HEK293 (cell line): Measurements from ENCODE around the gene SLC6A9.

ENCODE experiments used
- CTCF ChIA-PET: fragments of 350-600 bp; formaldehyde crosslinking; extraction: SDS; loops from one replicate; lab custom pipeline; 2021; ENCODE audit warnings: antibody characterized with exemption; lab: Yijun Ruan, JAX
- POLR2A ChIA-PET: fragments of 300-600 bp; formaldehyde crosslinking; extraction: SDS; loops from one replicate; lab custom pipeline; 2020; ENCODE audit warnings: antibody characterized with exemption, inconsistent platforms; lab: Yijun Ruan, JAX
- H3K27ac ChIP-seq: fragments of 200-500 bp; sonication (Bioruptor generic); 2 replicates; pipeline ENCODE4 v1.5.1; 2014; ENCODE audit warnings: low read depth, low read length, control low read depth, inconsistent platforms; ENCODE audit errors: extremely low read depth
- H3K36me3 ChIP-seq, 2 experiments: fragments of 200-500 bp in 1 of 2; sonication (Bioruptor generic) in 1 of 2; 1 replicate in 1 of 2; 2 replicates in 1 of 2; pipeline ENCODE4 v1.5.1; 2014 to 2017; ENCODE audit warnings: inconsistent platforms in 2 of 2, low read length in 2 of 2; ENCODE audit not compliant: control insufficient read depth in 2 of 2, insufficient read depth in 1 of 2
- H3K4me1 ChIP-seq: fragments of 200-500 bp; sonication (Bioruptor generic); 2 replicates; pipeline ENCODE4 v1.5.1; 2014; ENCODE audit warnings: mild to moderate bottlenecking, low read length, inconsistent platforms; ENCODE audit not compliant: control insufficient read depth, insufficient read depth
- H3K4me3 ChIP-seq: 2 replicates; pipeline ENCODE4 v1.5.1; 2011; ENCODE audit warnings: low read depth, mild to moderate bottlenecking, control low read depth, low read length, moderate library complexity
- H3K9me3 ChIP-seq: fragments of 200-500 bp; sonication (Bioruptor generic); 2 replicates; pipeline ENCODE4 v1.5.1; 2014; ENCODE audit warnings: low read depth, low read length, inconsistent platforms; ENCODE audit not compliant: control insufficient read depth, insufficient read depth
- KLF1 ChIP-seq: fragments of 450-650 bp; formaldehyde crosslinking; IDR thresholded peaks from 2 replicates; pipeline ENCODE4 v1.5.1; 2016; ENCODE audit warnings: missing biosample characterization, missing genetic modification characterization
- KLF17 ChIP-seq: fragments of 450-650 bp; formaldehyde crosslinking; IDR thresholded peaks from 2 replicates; pipeline ENCODE4 v1.5.1; 2016; ENCODE audit warnings: missing biosample characterization, missing genetic modification characterization
- PRDM10 ChIP-seq: fragments of 450-650 bp; formaldehyde crosslinking; IDR thresholded peaks from 2 replicates; pipeline ENCODE4 v1.5.1; 2016; ENCODE audit warnings: missing biosample characterization, missing genetic modification characterization
- PRDM4 ChIP-seq: fragments of 450-650 bp; formaldehyde crosslinking; IDR thresholded peaks from 2 replicates; pipeline ENCODE4 v1.5.1; 2017; ENCODE audit warnings: missing biosample characterization, missing genetic modification characterization
- SCRT2 ChIP-seq: fragments of 450-650 bp; formaldehyde crosslinking; IDR thresholded peaks from 2 replicates; pipeline ENCODE4 v1.5.1; 2016; ENCODE audit warnings: missing biosample characterization, missing genetic modification characterization
- ZBTB6 ChIP-seq: fragments of 450-650 bp; formaldehyde crosslinking; IDR thresholded peaks from 2 replicates; pipeline ENCODE4 v1.5.1; 2017; ENCODE audit warnings: missing biosample characterization, missing genetic modification characterization
- ZIC2 ChIP-seq: fragments of 450-650 bp; formaldehyde crosslinking; IDR thresholded peaks from 2 replicates; pipeline ENCODE4 v1.5.1; 2016; ENCODE audit warnings: missing biosample characterization, missing genetic modification characterization
- ZNF121 ChIP-seq: fragments of 450-650 bp; formaldehyde crosslinking; IDR thresholded peaks from 2 replicates; pipeline ENCODE4 v1.5.1; 2016; ENCODE audit warnings: missing biosample characterization, missing genetic modification characterization
- ZNF133 ChIP-seq: fragments of 450-650 bp; formaldehyde crosslinking; IDR thresholded peaks from 2 replicates; pipeline ENCODE4 v1.5.1; 2016; ENCODE audit warnings: missing biosample characterization, missing genetic modification characterization
- ZNF155 ChIP-seq: fragments of 450-650 bp; formaldehyde crosslinking; IDR thresholded peaks from 2 replicates; pipeline ENCODE4 v1.5.1; 2016; ENCODE audit warnings: missing biosample characterization, missing genetic modification characterization
- ZNF169 ChIP-seq: fragments of 450-650 bp; formaldehyde crosslinking; IDR thresholded peaks from 2 replicates; pipeline ENCODE4 v1.5.1; 2016; ENCODE audit warnings: missing biosample characterization, missing genetic modification characterization
- ZNF362 ChIP-seq: fragments of 450-650 bp; formaldehyde crosslinking; IDR thresholded peaks from 2 replicates; pipeline ENCODE4 v1.5.1; 2016; ENCODE audit warnings: missing biosample characterization, missing genetic modification characterization
- ZNF473 ChIP-seq: fragments of 450-650 bp; formaldehyde crosslinking; IDR thresholded peaks from 2 replicates; pipeline ENCODE4 v1.5.1; 2017; ENCODE audit warnings: missing biosample characterization, missing genetic modification characterization
- ZNF548 ChIP-seq: fragments of 450-650 bp; formaldehyde crosslinking; IDR thresholded peaks from 2 replicates; pipeline ENCODE4 v1.5.1; 2016; ENCODE audit warnings: missing biosample characterization, missing genetic modification characterization
- ZNF549 ChIP-seq: fragments of 450-650 bp; IDR thresholded peaks from 2 replicates; pipeline ENCODE4 v1.5.1; 2018; ENCODE audit warnings: missing biosample characterization, missing genetic modification characterization, mild to moderate bottlenecking, inconsistent platforms, moderate library complexity
- ZNF558 ChIP-seq: fragments of 450-650 bp; formaldehyde crosslinking; IDR thresholded peaks from 2 replicates; pipeline ENCODE4 v1.5.1; 2016; ENCODE audit warnings: missing biosample characterization, missing genetic modification characterization
- ZNF645 ChIP-seq: fragments of 450-650 bp; formaldehyde crosslinking; IDR thresholded peaks from 2 replicates; pipeline ENCODE4; 2016; ENCODE audit warnings: missing biosample characterization, missing genetic modification characterization
- ZNF747 ChIP-seq: fragments of 450-650 bp; formaldehyde crosslinking; IDR thresholded peaks from 2 replicates; pipeline ENCODE4 v1.5.1; 2016; ENCODE audit warnings: missing biosample characterization, missing genetic modification characterization
- ZNF791 ChIP-seq: fragments of 450-650 bp; formaldehyde crosslinking; IDR thresholded peaks from 2 replicates; pipeline ENCODE4 v1.5.1; 2016; ENCODE audit warnings: missing biosample characterization, missing genetic modification characterization
- ZSCAN30 ChIP-seq: fragments of 450-650 bp; IDR thresholded peaks from 2 replicates; pipeline ENCODE4 v1.5.1; 2018; ENCODE audit warnings: missing biosample characterization, mild to moderate bottlenecking, missing genetic modification characterization, moderate library complexity

The SLC6A9 gene

GRCh38 chr1:44014365-44015104 is 16.7 kb downstream of the SLC6A9 start:
- Histone ChIP-seq H3K27ac (no peak overlapping the region), H3K4me3 (no peak overlapping the region), H3K36me3 (no peaks in the 10 kb centered on the region), H3K4me1 (no peaks in the 10 kb centered on the region), H3K9me3 (no peaks in the 10 kb centered on the region)
- ChIA-PET CTCF (interaction anchor here (0.7 to 3.4 kb wide), 7 partner anchors 8 to 485 kb away, joined by 3 to 20 read pairs (median 6); no protein-coding TSS in a partner anchor), POLR2A (interaction anchor here (1.6 kb wide), 1 partner anchor 22 kb away, joined by 4 read pairs; no protein-coding TSS in a partner anchor)
- TF ChIP-seq ZSCAN30 (no peak), PRDM4 (tag by site-specific recombination) (no peak), ZNF362 (tag by site-specific recombination) (no peak), ZNF133 (tag by site-specific recombination) (no peak), KLF1 (tag by site-specific recombination) (peak; percentile 65; the same call in 1 of the 2 replicates), ZNF791 (tag by site-specific recombination) (no peak), ZBTB6 (tag by site-specific recombination) (no peak), PRDM10 (tag by site-specific recombination) (no peak), ZNF645 (tag by site-specific recombination) (no peak), ZNF548 (tag by site-specific recombination) (no peak), ZNF169 (tag by site-specific recombination) (no peak), ZIC2 (tag by site-specific recombination) (0 out of 2 replicates have a peak, but pooled peaks have one; percentile 10), ZNF473 (tag by site-specific recombination) (no peak), ZNF747 (tag by site-specific recombination) (no peak), ZNF549 (tag by site-specific recombination) (no peak), KLF17 (tag by site-specific recombination) (0 out of 2 replicates have a peak, but pooled peaks have one; percentile 25), ZNF558 (tag by site-specific recombination) (no peak), SCRT2 (no peak), ZNF121 (no peak), ZNF155 (tag by site-specific recombination) (no peak)
